Mesenchymal stem cell (in vitro differentiated cells and primary cell): ENCODE measurements around the gene DNAH8. TPM values are rescaled to one million over a fixed set of nuclear protein-coding genes. Genes with fewer than 3 reads are reported as not detected.

ENCODE experiments used
- DNase-seq: peaks from one replicate; pipeline ENCODE4 v3.0.0-alpha.2; 2013
- H2AFZ ChIP-seq: one replicate; pipeline ENCODE4 v1.6.1; 2013; ENCODE audit warnings: low read depth, mild to moderate bottlenecking, control low read depth, inconsistent platforms, low read length, moderate library complexity
- H2AK5ac ChIP-seq: 2 replicates; pipeline ENCODE4 v1.6.1; 2013; ENCODE audit warnings: low read length, moderate library complexity, mild to moderate bottlenecking, inconsistent platforms; ENCODE audit not compliant: severe bottlenecking
- H2BK120ac ChIP-seq: one replicate; pipeline ENCODE4 v1.6.1; 2013; ENCODE audit warnings: low read depth, mild to moderate bottlenecking, inconsistent platforms, low read length, moderate library complexity
- H2BK12ac ChIP-seq, 2 experiments: one replicate each; pipeline ENCODE4 v1.6.1; 2013; ENCODE audit warnings: inconsistent platforms in 2 of 2, low read length in 2 of 2, mild to moderate bottlenecking in 2 of 2, moderate library complexity in 2 of 2, control low read depth in 1 of 2
- H2BK15ac ChIP-seq: one replicate; pipeline ENCODE4 v1.6.1; 2013; ENCODE audit warnings: mild to moderate bottlenecking, low read depth, inconsistent platforms; ENCODE audit not compliant: poor library complexity, severe bottlenecking
- H2BK5ac ChIP-seq: 2 replicates; pipeline ENCODE4 v1.6.1; 2013; ENCODE audit warnings: low read depth, mild to moderate bottlenecking, low read length, control low read depth, inconsistent platforms; ENCODE audit not compliant: poor library complexity, severe bottlenecking
- H3K14ac ChIP-seq, 2 experiments: one replicate each; pipeline ENCODE4 v1.6.1; 2013; ENCODE audit warnings: inconsistent platforms in 2 of 2, low read length in 2 of 2, control low read depth in 1 of 2, mild to moderate bottlenecking in 1 of 2, moderate library complexity in 1 of 2
- H3K18ac ChIP-seq, 2 experiments: one replicate each; pipeline ENCODE4 v1.6.1; 2013; ENCODE audit warnings: inconsistent platforms in 2 of 2, low read length in 2 of 2, control low read depth in 1 of 2, low read depth in 1 of 2, mild to moderate bottlenecking in 1 of 2
- H3K23ac ChIP-seq, 2 experiments: one replicate each; pipeline ENCODE4 v1.6.1; 2013; ENCODE audit warnings: inconsistent platforms in 2 of 2, low read length in 2 of 2, mild to moderate bottlenecking in 2 of 2, moderate library complexity in 2 of 2, control low read depth in 1 of 2
- H3K27ac ChIP-seq: 2 replicates; pipeline ENCODE4 v1.5.1; 2013; ENCODE audit warnings: mild to moderate bottlenecking, moderate library complexity, low read length, control low read depth, inconsistent platforms; ENCODE audit not compliant: poor library complexity, severe bottlenecking
- H3K27me3 ChIP-seq, 2 experiments: 2 replicates each; pipeline versions ENCODE4 v1.6.1 to v1.7.0; 2013; ENCODE audit warnings: low read length in 2 of 2, mild to moderate bottlenecking in 2 of 2, moderate library complexity in 2 of 2, control low read depth in 1 of 2, inconsistent platforms in 1 of 2; ENCODE audit not compliant: control insufficient read depth in 1 of 2, insufficient read depth in 1 of 2
- H3K36me3 ChIP-seq, 2 experiments: 2 replicates each; pipeline versions ENCODE4 v1.6.1 to v1.7.0; 2013; ENCODE audit warnings: low read length in 2 of 2, control low read depth in 1 of 2, inconsistent platforms in 1 of 2, low read depth in 1 of 2, mild to moderate bottlenecking in 1 of 2; ENCODE audit not compliant: insufficient read depth in 2 of 2, control insufficient read depth in 1 of 2
- H3K4ac ChIP-seq, 2 experiments: one replicate each; pipeline ENCODE4 v1.6.1; 2013; ENCODE audit warnings: inconsistent platforms in 2 of 2, low read length in 2 of 2, mild to moderate bottlenecking in 2 of 2, moderate library complexity in 2 of 2, control low read depth in 1 of 2, low read depth in 1 of 2
- H3K4me1 ChIP-seq: 2 replicates; pipeline ENCODE4 v1.6.1; 2013; ENCODE audit warnings: low read depth, low read length, control low read depth; ENCODE audit not compliant: control insufficient read depth, insufficient read depth
- H3K4me2 ChIP-seq: 2 replicates; pipeline ENCODE4 v1.6.1; 2013; ENCODE audit warnings: low read length, mild to moderate bottlenecking, inconsistent platforms; ENCODE audit not compliant: poor library complexity, severe bottlenecking
- H3K4me3 ChIP-seq, 2 experiments: 2 replicates each; pipeline versions ENCODE4 v1.5.1 to v1.7.0; 2013; ENCODE audit warnings: low read length in 2 of 2, mild to moderate bottlenecking in 2 of 2, control low read depth in 1 of 2, low read depth in 1 of 2; ENCODE audit not compliant: insufficient read depth in 1 of 2
- H3K79me1 ChIP-seq: replicated peaks from 2 replicates; pipeline ENCODE4 v1.6.1; 2013; ENCODE audit warnings: mild to moderate bottlenecking, control low read depth, low read length, inconsistent platforms; ENCODE audit not compliant: poor library complexity, severe bottlenecking
- H3K9ac ChIP-seq: 2 replicates; pipeline ENCODE4 v1.7.0; 2013; ENCODE audit warnings: mild to moderate bottlenecking, low read length, moderate library complexity
- H3K9me3 ChIP-seq: 2 replicates; pipeline ENCODE4 v1.7.0; 2013; ENCODE audit warnings: mild to moderate bottlenecking, low read length; ENCODE audit not compliant: control insufficient read depth
- H4K8ac ChIP-seq: one replicate; pipeline ENCODE4 v1.6.1; 2013; ENCODE audit warnings: inconsistent platforms, mild to moderate bottlenecking, low read length, moderate library complexity
- H4K91ac ChIP-seq: one replicate; pipeline ENCODE4 v1.6.1; 2013; ENCODE audit warnings: mild to moderate bottlenecking, low read length, inconsistent platforms
- WGBS: methylation state at CpG from one replicate; pipeline ENCODE4 v1.1.7; 2013; ENCODE audit warnings: mixed read lengths; 5-methylcytosine and 5-hydroxymethylcytosine counted together
- small RNA-seq: library from polyadenylated mRNA; stranded (forward); fragments of <200 nt; extraction: miRNeasy Mini kit (QIAGEN cat#:217004); gene quantifications from one replicate; pipeline ENCODE3, GENCODE V24; 2013; ENCODE audit warnings: low read depth

The DNAH8 gene

GRCh38 chr6:39078695-39079094, 363.6 kb downstream of the DNAH8 start:
- Histone ChIP-seq H2AK5ac (no peak overlapping the region), H3K4me2 (no peak overlapping the region), H2BK15ac (no peak overlapping the region), H3K27ac (no peak overlapping the region), H3K18ac (no peak overlapping the region), H3K14ac (no peak overlapping the region), H4K8ac (peak overlapping the region; percentile 16), H3K4me1 (no peaks in the 10 kb centered on the region), H3K9me3 (no peaks in the 10 kb centered on the region), H2BK12ac (no peak overlapping the region), H2BK5ac (no peak overlapping the region), H3K4me3 (peak overlapping the region in 1 of 2 experiments; percentile 15), H3K23ac (no peak overlapping the region), H3K4ac (no peak overlapping the region), H2AFZ (no peak overlapping the region), H3K27me3 (peaks cover 18 to 48% of the 10 kb centered on the region in 2 experiments), H3K36me3 (no peaks in the 10 kb centered on the region), H2BK120ac (no peak overlapping the region), H4K91ac (no peak overlapping the region), H3K79me1 (no peaks in the 10 kb centered on the region), H3K9ac (no peak overlapping the region)
- WGBS, result 71% methylated on average over 3 of the region's 3 CpGs
- DNase-seq, result no peak

GRCh38 chr6:39079197-39080125, 364.4 kb downstream of the DNAH8 start:
- Histone ChIP-seq H3K4ac (no peak overlapping the region), H3K36me3 (no peaks in the 10 kb centered on the region), H3K23ac (no peak overlapping the region), H3K14ac (no peak overlapping the region), H2BK120ac (no peak overlapping the region), H2BK12ac (no peak overlapping the region), H3K18ac (no peak overlapping the region), H2BK5ac (no peak overlapping the region), H3K4me1 (no peaks in the 10 kb centered on the region), H2AK5ac (no peak overlapping the region), H2AFZ (no peak overlapping the region), H3K9ac (no peak overlapping the region), H3K9me3 (no peaks in the 10 kb centered on the region), H4K8ac (no peak overlapping the region), H3K79me1 (no peaks in the 10 kb centered on the region), H4K91ac (no peak overlapping the region), H3K27ac (no peak overlapping the region), H3K4me2 (no peak overlapping the region), H3K4me3 (no peak overlapping the region), H3K27me3 (peaks cover 18 to 55% of the 10 kb centered on the region in 2 experiments), H2BK15ac (no peak overlapping the region)
- WGBS, result 83% methylated on average over 7 of the region's 8 CpGs
- DNase-seq, result no peak

Small RNAs within 50 kb of the gene (small RNA-seq; reads per million reads assigned to genes)
- not detected for gene AL034345.1
- gene RF00393, result not detected
